DMS153 treated with DMSO at 0.1 percent for 48 hours (cell line): ENCODE results near the gene MYO1H.
"Not testable (repeated sequence)": the region's sequence is repeated elsewhere in the genome, so short reads cannot be mapped to it uniquely, and the experiment has no call there.

Source experiments
- DNase-seq: peaks from one replicate; lab custom pipeline; 2025; ENCODE audit not compliant: unreplicated experiment; lab: John Stamatoyannopoulos, UW

Gene MYO1H

DNA sequence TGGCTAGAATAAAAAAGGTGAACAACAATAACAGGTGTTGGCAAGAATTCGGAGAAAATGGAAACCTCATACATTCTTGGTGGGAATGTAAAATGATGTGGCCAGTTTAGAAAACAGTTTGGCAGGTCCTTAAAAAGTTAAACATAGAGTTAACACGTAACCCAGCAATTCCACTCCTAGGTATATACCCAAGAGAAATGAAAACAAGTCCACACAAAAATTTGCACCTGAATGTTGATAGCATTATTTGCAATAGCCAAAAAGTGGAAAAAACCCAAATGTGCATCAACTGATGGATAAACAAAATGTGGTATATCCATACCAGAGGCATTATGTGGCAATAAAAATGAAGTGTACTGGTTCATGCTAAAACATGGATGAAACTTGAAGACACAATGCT lies 2.3 kb upstream of the MYO1H start:
- DNase-seq: no peak

DNA sequence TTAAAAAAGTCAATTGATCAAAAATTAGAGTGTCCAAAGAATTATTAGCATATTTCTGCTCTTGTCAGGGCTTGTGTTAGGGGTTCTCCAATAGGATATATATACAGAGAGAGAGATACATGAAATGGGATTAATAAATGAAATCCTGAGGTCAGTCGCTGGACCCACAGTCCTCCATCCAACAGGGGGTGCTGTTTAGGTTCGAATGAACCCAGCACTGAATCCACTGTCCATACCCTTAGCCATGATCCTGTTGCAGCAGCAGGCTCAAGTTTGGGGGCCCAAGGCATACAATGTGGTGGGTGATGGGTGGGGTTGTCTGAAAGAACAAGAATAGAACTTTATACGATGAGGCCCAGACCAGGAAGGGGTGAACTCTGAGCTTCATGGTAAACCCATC lies 780 bp upstream of the MYO1H start:
- no peak for DNase-seq

DNA sequence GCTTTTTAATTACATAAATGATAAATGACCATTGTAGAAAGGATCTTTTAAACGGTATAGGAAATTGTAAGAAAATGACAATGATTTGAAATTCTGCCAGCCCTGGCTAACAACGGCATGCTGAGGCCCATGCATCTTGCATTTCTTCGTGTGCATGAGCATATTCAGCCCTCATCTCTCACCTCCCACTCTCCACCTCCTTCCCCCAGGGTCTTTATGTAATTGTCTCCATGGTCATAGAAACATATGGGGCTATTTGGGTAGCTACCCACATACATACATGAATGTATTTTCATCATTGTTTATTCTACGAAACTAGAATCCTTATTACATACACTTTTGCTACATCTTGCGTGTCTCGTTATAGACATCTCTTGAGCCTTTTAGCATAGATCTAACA lies 4.5 kb downstream of the MYO1H start:
- no peak for DNase-seq

DNA sequence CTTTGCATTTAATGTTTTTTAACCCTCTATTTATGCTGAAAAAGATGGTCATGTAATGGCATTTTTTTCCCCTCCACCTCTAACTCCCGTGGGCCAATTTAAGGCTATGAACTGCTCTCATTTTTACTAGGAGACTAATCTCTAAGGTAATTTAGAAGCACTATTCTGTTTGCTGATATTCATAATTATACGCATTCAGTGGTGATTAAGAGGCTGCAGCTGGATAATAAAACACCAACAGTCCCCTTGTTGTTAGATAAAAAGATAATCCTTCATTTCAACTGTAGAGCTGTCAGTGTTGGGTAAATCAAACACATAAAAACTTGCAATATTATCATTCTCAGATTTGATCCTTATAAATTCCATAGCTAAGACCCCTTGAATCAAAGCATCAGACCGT lies 8.9 kb downstream of the MYO1H start:
- DNase-seq: no peak

DNA sequence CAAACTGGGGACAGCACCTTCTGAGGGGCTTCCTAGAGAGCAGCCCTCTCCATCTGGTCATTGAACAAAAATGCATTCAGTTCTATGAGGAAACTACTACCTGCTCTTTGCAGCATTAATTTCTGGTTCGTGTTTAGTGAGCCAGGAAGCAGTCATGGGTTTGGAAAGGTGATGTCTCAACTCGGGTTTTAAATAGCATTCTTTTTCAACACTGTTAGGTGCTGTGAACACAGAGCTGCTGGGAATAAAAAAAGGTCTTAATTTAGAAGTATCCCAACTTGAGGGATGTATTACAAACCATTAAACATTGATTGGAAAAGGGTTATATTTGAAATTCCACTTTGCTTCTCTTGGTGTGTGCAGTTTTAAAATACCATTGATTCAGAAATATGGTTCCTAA lies 9.3 kb downstream of the MYO1H start:
- DNase-seq: no peak

DNA sequence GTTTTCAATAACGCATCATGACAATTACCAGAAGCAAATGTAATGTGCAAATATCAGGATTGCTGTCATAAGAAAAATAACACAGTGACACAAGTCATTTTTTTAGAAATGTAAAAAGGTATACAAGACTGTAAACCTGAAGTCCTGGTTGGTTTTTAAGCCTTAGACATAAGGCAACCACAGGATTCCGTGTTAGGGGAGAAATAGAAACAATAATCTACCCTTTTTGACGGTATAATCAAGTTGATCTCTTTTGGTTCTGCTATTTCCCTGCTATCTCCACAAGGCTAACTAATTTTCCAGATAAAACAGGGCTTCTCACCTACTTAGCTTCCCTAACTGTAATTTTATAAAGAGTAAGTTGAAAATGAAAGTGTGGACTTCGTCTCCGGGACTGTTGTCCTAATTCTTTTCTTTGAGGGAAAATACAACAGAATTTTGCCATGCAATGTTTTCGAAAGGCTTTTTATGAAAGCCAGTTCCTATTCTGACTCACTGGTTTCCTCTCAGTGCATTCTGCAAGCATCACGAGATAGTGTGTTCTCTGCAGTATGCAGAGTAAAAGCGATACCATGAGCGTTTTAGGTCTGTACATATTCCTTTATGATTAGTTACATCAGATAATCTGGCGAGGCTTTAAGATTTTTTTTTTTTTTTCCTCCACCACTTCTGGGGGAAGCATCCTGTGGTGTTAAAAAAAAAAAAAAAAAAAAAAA lies 10.6 kb downstream of the MYO1H start:
- DNase-seq: no peak

DNA sequence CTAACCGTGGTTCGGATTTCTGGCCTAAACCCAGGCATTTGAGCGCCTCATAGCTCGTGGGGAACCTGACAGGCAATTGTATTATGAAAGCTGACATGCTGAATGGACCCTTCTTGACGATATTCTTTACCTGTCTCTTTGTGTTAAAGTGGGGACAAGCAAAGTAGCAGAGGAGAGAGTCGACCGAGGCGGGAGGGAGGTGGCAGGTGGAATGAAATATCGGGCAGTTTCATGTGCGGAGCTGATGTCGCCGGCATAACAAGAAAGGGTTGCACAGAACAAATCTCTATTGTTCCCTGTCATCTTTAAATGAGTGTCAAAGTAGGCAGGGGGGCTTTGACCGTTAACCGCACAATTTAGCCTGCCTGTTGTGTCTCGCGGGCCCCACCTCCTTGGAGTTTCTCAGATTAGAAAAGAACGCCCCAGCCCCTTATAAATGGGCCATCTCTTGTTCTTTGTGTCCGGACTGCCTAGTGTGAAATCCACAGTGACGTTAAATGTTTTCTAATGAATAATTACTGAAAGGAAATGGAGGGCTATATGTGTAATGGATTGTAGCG lies 11.5 kb downstream of the MYO1H start:
- DNase-seq: no peak

DNA sequence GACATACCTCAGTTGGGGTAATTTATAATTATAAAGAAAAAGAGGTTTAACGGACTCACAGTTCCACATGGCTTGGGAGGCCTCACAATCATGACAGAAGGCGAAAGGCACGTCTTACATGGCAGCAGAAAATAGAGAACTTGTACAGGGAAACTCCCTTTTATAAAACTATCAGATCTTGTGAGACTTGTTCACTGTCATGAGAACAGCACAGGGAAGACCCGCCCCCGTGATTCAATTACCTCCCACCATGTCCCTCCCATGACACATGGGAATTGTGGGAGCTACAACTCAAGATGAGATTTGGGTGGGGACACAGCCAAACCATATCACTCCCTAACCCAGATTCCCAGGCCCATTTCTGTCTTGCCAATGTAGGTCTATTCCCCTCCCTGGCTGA lies 22.1 kb downstream of the MYO1H start:
- DNase-seq: no peak

DNA sequence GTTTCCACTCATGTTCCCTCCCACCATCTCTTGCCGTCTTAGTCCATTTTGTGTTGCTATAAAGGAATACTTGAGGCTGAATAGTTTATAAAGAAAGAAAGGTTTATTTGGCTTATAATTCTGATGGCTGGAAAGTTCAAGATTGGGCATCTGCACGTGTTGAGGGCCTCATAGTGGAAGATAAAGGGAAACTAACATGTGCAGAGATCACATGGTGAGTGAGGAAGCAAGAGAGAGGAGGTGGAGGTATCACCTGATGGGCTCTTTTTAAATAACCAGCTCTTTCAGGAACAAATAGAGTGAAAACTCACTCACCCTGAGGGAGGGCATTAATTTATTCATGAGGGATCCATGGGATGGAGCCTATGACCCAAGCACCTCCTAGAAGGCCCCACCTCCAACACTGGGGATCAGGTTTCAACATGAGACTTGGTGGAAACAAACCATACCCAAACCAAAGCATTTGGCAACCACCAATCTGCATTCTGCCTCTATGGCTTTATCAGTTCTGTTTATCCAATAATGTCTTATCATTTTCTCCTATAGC lies 29.5 kb downstream of the MYO1H start:
- DNase-seq: no peak

DNA sequence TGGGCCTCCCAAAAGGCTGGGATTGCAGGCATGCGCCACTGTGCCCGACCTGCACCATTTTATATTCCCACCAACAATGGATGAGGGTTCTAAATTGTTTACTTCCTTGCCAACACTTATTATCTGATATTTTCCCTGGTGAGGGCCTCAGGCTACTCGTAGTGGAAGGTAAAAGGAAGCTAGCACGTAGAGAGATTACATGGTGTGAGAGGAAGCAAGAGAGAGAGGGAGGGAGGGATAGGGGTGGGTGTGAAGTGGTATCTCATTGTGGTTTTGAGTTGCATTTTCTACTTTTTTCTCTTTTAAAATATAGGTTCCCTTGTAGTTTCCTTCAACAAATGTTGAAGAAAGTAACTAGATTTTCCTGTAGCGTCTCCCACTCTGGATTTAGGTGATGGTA lies 30.9 kb downstream of the MYO1H start:
- no peak for DNase-seq

DNA sequence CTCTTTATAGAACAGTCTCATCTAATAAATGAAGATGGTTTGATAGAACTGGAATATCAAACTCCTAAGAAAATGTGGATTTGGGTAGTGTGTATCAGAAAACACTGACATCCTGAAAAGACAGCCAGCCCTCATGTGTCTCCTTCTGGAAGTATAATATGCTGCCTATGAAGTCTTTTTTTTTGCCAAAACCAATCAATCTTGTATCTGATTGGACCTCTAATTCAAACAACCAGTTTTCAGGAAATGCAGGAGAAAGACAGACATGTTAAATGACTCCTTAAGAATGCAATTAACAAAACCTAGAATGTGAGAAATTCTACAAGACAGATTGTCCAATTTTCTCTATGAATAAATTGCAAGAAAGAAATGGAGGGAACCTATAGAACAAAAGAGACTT lies 34.3 kb downstream of the MYO1H start:
- DNase-seq: no peak

DNA sequence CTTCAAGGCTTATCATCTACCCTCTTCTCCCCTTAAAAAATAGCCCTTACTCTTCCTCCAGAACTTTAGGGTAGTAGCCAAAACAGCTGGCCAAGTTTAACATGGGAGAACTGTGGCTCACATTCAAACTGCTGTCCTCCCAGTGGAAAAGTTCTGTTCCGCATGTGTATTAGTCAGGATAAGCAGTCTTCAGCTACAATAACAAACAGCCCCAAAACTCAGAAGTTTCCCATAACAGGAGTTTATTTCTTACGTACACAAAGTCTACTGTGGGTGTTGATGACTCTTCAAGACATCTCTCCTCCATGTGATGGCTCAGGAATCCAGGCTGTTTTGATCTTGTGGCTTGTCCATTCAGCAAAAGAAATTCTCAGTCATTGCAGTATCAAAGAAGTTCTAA lies 35.5 kb downstream of the MYO1H start:
- no peak for DNase-seq

DNA sequence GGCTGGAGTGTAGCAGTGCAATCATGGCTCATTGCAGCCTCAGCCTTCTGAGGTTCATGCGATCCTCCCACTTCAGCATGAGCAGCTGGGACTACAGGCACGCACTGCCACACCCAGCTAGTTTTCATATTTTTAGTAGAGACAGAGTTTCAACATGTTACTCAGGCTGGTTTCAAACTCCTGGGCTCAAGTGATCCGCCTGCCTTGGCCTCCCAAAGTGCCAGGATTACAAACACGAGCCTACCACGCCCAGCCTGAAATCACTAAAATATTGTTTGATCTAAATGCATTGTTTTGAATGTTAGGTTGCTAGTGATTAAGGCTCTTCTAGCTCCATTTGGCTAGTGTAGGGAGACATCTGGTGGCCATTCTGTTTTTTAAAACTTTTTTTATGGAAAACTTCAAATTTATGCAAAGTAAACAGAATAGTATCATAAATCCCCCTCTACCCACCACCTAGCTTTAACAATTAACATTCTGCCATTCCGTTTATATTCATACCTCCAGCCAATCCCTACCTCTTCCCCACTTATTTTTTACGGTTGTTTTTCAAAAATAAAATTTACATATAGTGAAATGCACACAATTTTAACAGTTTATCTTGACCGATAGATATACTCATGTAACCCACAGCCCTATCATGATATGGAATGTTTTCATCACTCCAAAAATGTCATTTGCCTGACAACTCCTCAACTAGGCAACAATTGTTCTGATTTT lies 37.8 kb downstream of the MYO1H start:
- peak; percentile 31 for DNase-seq

DNA sequence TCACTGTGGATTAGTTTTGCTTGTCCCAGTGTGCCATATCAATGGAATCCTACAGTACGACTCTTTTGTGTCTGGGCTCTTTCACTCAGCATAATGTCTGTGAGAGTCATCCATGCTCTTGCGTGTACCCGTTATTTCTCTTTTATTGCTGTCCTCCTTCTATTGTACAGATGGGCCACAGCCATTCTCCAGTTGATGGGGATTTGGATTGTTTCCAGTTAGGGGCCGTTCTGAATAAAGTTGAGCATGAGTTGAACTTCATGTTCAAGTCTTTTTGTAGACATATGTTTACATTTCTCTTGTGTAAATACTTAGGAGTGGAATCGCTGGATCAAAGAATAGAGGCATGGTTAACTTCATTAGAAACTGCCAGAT lies 38.3 kb downstream of the MYO1H start:
- no peak for DNase-seq

DNA sequence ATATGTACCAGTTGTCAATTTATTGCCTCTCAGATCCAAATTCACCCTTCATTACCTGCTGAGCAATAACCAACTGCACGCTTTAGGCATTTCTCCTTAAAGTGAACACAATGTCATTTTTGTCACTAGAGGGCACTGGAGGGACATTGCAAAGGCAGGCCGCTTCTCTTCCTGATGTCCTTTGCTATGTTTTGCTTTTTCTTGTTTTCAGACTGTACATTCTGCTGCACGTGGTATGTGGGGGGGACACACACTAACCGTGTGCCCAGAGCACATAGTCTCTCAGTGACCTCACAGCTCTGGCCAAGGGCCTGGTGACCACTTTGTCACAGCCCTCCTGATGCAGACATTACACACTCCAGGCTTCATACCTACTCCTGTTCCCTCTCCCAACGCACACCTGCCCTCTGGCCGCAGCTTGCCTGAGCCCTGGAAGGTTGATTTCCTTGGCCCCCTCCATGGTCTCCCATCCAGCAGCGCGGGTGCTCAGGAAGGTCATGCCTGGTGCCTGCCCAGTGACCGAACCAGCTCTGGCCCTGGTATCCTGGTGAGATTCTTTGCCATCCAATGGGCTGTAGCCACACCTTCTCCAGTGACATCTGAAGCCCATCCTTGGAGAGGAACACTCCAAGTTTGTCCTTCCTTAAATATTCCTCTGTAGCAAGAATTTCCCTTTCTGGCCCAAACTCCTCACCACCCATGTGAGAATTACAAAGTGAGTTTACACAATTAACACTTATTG lies 39.9 kb downstream of the MYO1H start:
- DNase-seq: no peak

DNA sequence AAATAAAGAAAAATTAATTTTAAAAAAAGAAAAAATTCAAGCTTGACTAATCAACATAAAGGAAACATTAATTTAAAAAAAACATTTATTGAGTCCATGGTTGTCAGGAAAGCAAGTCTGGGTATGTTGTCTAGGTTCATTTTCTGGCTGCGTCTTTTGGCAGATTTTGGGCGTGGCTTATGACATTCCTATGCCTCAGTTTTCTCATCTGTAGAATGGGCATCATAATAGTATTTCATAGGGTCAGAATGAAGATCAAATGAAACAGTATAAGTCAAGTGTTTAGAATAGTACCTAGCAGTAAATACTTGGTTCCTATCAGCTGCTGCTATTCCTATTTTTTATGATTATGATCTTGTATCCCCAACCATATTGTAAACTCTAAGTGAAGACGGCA lies 40.5 kb downstream of the MYO1H start:
- no peak for DNase-seq

DNA sequence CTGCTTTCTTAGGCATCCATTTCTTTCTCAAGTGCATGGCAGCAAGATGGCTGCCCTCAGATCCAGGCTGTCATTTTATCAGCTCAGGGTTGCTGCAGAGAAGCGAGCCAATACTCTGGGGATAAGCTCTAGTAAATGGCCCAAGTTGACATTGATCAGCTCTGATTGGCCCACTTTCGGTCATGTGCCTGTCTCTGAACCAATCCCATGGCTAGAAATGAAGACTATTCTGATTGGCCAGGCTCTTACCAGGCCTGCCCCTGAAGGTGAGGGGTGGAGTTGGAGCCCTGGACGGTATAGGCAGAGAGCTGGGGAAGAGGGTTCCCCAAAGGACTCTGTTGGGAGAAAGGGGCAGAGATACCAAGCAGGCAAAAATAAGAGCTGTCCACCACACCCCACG lies 41.4 kb downstream of the MYO1H start:
- no peak for DNase-seq

DNA sequence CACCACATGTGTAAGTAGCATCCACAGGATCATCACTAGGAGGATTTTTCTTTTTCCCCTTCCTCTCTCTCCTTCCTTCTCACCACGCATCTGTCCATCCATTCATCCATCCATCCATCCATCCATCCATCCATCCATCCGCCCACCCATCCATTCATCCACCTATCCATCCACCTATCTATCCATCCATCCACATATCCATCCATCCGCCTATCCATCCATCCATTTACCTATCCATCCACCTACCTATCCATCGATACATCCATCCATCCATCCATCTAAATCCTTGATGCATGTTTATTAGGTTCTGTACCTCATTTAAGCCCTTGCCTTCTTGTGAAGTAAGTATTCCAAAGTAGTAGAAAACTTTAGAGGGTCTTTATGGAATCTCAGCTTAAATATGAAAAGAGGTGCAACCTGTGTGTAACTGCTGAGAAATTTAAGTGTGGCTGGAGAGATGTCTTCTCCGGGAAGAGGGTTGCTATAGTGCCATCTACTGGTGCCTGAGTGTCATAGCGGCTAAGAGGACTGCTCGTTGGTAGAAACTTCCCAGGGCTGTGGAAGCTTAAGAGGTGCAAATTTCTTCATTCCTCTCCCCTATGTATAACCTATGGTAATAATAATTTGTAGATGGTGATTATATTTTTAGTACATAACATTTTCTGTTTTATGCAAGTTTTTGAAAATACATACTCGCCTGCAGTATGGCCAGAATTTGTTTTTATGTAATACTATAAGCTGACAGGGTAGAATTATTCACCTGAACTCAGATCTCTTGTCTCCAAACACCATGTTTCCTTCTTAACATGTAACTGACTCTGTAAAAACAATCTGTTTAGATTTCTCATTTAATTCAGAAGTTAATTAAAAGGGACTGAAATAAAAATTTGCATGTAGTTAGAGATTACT lies 46.0 kb downstream of the MYO1H start:
- DNase-seq: peak; percentile 41

DNA sequence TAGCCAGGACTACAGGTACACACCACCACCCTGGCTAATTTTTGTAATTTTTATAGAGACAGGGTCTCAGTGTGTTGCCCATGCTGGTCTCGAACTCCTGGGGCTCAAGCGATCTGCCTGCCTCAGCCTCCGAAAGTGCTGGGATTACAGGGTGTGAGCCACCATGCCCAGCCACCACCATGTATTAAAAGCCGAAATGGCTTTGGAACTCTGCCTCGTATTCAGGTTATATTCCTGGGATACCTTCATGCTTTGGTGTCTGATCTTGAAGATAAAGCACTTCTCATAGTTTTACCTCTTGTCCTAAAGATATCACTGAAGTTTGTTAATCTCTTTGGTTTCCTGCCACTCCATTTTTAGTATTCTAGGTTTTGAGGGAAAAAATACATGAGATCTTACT lies 47.2 kb downstream of the MYO1H start:
- no peak for DNase-seq

DNA sequence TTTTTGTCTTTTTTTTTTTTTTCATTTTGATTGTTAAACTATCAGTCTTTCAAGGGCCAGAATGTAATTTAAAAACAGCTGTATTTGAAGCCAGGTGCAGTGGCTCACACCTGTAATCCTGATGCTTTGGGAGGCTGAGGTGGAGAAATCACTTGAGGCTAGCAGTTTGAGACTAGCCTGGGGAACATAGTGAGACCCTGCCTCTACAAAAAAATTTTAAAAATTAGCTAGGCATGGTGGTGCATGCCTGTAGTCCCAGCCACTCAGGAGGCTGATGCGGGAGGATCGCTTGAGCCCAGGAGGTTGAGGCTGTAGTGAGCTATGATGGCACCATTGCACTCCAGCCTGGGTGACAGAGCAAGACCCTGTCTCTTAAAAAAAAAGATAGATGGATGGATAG lies 57.1 kb downstream of the MYO1H start:
- DNase-seq: not testable (repeated sequence)

DNA sequence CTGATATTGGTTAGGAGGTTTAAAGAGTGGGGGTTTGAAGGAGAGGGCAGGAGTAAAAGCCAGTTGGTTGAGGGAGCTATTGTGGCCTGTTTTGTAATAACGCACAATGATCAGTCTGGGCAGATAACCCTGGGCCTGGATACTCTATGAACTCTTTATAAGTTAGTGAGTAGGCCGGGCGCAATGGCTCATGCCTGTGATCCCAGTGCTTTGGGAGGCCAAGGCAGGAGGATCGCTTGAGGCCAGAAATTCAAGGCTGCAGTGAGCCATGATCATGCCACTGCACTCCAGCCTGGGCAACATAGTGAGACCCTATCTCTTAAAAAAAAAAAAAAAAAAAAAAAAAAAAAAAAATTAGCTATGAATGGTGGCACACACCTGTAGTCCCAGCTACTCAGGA lies 58.4 kb downstream of the MYO1H start:
- DNase-seq: not testable (repeated sequence)
